Stimulated activated CD8-positive, alpha-beta memory T cell treated with anti-CD3 and anti-CD28 coated beads, Interleukin-15, amount 100 ng/mL, for 4 hours (primary cell): ENCODE results near the gene TLE7.

Experiments
- DNase-seq, 2 donors: peaks; one replicate each; pipeline ENCODE4 v3.0.0-alpha.2; 2020; ENCODE audit warnings: low read depth in 2 of 2

Gene TLE7

GRCh38 chr16:71442051-71442440 is at the start of gene TLE7:
Gene TLE7 (minus strand): TSS chr16:71442054. CDS start chr16:71433324, 8,730 bp downstream.
- no peak for DNase-seq

- no peak for DNase-seq
Observed at GRCh38 chr16:71491054-71491453, 49.2 kb upstream of the TLE7 start.

- DNase-seq: no peak
Observed at GRCh38 chr16:71490361-71490760, 48.5 kb upstream of the TLE7 start.

- DNase-seq: no peak
Observed at GRCh38 chr16:71489122-71489521, 47.3 kb upstream of the TLE7 start, which contains the start of gene ZNF19. Gene ZNF19 (minus strand): TSS chr16:71489324. CDS start chr16:71482114, 7,210 bp downstream.

GRCh38 chr16:71484006-71484893 is 42.4 kb upstream of the TLE7 start:
- peak; percentile 62 to 69 for DNase-seq

- DNase-seq: no peak
Observed at GRCh38 chr16:71482569-71482968, 40.7 kb upstream of the TLE7 start.

GRCh38 chr16:71480956-71481355 is 39.1 kb upstream of the TLE7 start:
- no peak for DNase-seq

- DNase-seq: no peak
Observed at GRCh38 chr16:71479420-71479819, 37.6 kb upstream of the TLE7 start.

GRCh38 chr16:71476457-71477124 is 34.7 kb upstream of the TLE7 start:
- no peak for DNase-seq

GRCh38 chr16:71474864-71475263 is 33.0 kb upstream of the TLE7 start:
- no peak for DNase-seq

GRCh38 chr16:71473891-71474290 is 32.0 kb upstream of the TLE7 start:
- DNase-seq: no peak

- DNase-seq: no peak
Observed at GRCh38 chr16:71472931-71473330, 31.1 kb upstream of the TLE7 start.

GRCh38 chr16:71472051-71472450 is 30.2 kb upstream of the TLE7 start:
- no peak for DNase-seq

- no peak for DNase-seq
Observed at GRCh38 chr16:71467810-71468209, 26.0 kb upstream of the TLE7 start.

GRCh38 chr16:71464231-71464630 is 22.4 kb upstream of the TLE7 start:
- no peak for DNase-seq

GRCh38 chr16:71461686-71462648 is 20.1 kb upstream of the TLE7 start, which contains the start of gene ZNF23:
Gene ZNF23 (minus strand): TSS chr16:71462247. CDS start chr16:71456796, 5,451 bp downstream.
- peak; percentile 38 to 55 for DNase-seq

GRCh38 chr16:71460941-71461340 is 19.1 kb upstream of the TLE7 start:
- no peak for DNase-seq

GRCh38 chr16:71460236-71460635 is 18.4 kb upstream of the TLE7 start:
- DNase-seq: no peak

- no peak for DNase-seq
Observed at GRCh38 chr16:71459510-71459909, 17.7 kb upstream of the TLE7 start.

GRCh38 chr16:71456801-71457200 is 14.9 kb upstream of the TLE7 start:
- DNase-seq: no peak

GRCh38 chr16:71453036-71453435 is 11.2 kb upstream of the TLE7 start:
- DNase-seq: no peak

- DNase-seq: no peak
Observed at GRCh38 chr16:71449020-71449419, 7.2 kb upstream of the TLE7 start.
